ENCODE measurements around the gene GID8. TPM values are rescaled to one million over a fixed set of nuclear protein-coding genes. Genes with fewer than 3 reads are reported as not detected.

Gene GID8
- total and polyA plus RNA-seq, 2 donors (not counting 3 experiments of a cell fraction or from before 2014, with no cell fraction given) = 25.3 to 34.6 TPM

DNA sequence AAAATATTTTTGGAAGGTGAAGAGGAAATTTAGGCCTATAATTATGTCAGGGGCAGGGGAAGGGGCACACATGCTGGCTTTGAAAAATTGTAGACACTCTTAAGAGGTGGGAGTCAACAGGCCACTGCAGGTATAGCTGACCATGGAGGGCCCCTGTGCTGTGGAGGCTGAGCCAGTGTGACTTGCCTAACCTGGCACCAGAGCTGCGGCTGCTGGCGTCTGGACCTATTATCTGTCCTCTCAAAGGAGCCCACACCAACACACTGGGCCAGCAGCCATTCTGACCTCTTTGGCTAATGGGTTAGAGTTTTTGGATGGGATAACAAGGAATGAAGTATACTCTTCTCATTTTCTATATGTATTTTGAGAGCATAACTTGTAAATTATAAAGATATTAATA is 4.5 kb downstream of the GID8 start:
- Histone ChIP-seq H3K27me3 (ENCODE audit: control insufficient read depth in 2 of 2, insufficient read depth in 2 of 2, low read length in 2 of 2) (no peaks in the 10 kb centered on the region), H3K4me3 (replicated peaks in 1 of 3; ENCODE audit: insufficient read depth in 1 of 3, low read depth in 1 of 3, low read length in 3 of 3) (no peak overlapping the region), H3K9me1 (replicated peaks; ENCODE audit: control insufficient read depth, extremely low read depth, insufficient read depth, low read length) (no peaks in the 10 kb centered on the region), H3K9me3 (replicated peaks; ENCODE audit: control insufficient read depth, insufficient read depth, low read length) (no peaks in the 10 kb centered on the region), H2AFZ (ENCODE audit: low read depth, low read length) (no peak overlapping the region), H3K79me2 (ENCODE audit: control insufficient read depth, insufficient read depth, low read length) (peaks cover 39% of the 10 kb centered on the region), H3K9ac (replicated peaks; ENCODE audit: extremely low read depth, insufficient read depth, low read length) (no peak overlapping the region), H3K36me3 (ENCODE audit: control insufficient read depth in 2 of 2, extremely low read depth in 1 of 2, insufficient read depth in 2 of 2, low read length in 2 of 2) (peaks cover 8 to 33% of the 10 kb centered on the region in 2 experiments), H4K20me1 (replicated peaks; ENCODE audit: control insufficient read depth, extremely low read depth, insufficient read depth, low read length) (no peaks in the 10 kb centered on the region), H3K4me1 (ENCODE audit: control insufficient read depth, extremely low read depth, insufficient read depth, low read length) (peaks cover 6% of the 10 kb centered on the region), H3K27ac (ENCODE audit: insufficient read depth, low read depth, low read length) (no peak overlapping the region), H3K4me2 (ENCODE audit: insufficient read depth, low read length) (no peak overlapping the region)
- intact Hi-C loops (cut with micrococcal nuclease) (no loop called here), dilution Hi-C loops (cut with MboI; ENCODE audit: extremely low pct_ligation_motif_present, low sequenced_read_pairs) (no loop called here)
- FAIRE-seq (peak; percentile 15), DNase-seq (ENCODE audit: low read depth, low spot score) (no peak)
- POLR2A ChIA-PET = no interaction called here
- TF ChIP-seq GATA2 (IDR thresholded peaks at IDR 0.05; ENCODE audit: insufficient read depth, insufficient read length, low read depth, low read length) = no peak
- BruUV-seq (replicated peaks) = no TSS peak
- CTCF ChIA-PET = no interaction called here

DNA sequence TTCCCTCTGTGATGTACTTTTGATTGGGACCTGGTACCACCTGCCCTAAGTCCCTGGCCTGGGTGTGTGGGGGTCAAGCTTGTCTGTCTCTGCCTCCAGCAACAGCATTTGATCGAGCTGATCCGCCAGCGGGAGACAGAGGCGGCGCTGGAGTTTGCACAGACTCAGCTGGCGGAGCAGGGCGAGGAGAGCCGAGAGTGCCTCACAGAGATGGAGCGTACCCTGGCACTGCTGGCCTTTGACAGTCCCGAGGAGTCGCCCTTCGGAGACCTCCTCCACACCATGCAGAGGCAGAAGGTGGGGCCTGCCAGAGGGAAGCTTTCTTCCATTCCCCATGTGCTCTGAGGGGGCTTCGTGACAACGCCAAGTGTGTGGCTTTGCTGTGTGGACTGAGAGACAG is 5.4 kb downstream of the GID8 start:
- Histone ChIP-seq H3K27ac (ENCODE audit: insufficient read depth, low read depth, low read length) (no peak overlapping the region), H3K9ac (replicated peaks; ENCODE audit: extremely low read depth, insufficient read depth, low read length) (no peak overlapping the region), H3K27me3 (ENCODE audit: control insufficient read depth in 2 of 2, insufficient read depth in 2 of 2, low read length in 2 of 2) (no peaks in the 10 kb centered on the region), H3K4me1 (ENCODE audit: control insufficient read depth, extremely low read depth, insufficient read depth, low read length) (peaks cover 6% of the 10 kb centered on the region), H3K36me3 (ENCODE audit: control insufficient read depth in 2 of 2, extremely low read depth in 1 of 2, insufficient read depth in 2 of 2, low read length in 2 of 2) (peaks cover 8 to 33% of the 10 kb centered on the region in 2 experiments), H3K9me3 (replicated peaks; ENCODE audit: control insufficient read depth, insufficient read depth, low read length) (no peaks in the 10 kb centered on the region), H2AFZ (ENCODE audit: low read depth, low read length) (no peak overlapping the region), H3K9me1 (replicated peaks; ENCODE audit: control insufficient read depth, extremely low read depth, insufficient read depth, low read length) (no peaks in the 10 kb centered on the region), H3K4me2 (ENCODE audit: insufficient read depth, low read length) (no peak overlapping the region), H3K4me3 (replicated peaks in 1 of 3; ENCODE audit: insufficient read depth in 1 of 3, low read depth in 1 of 3, low read length in 3 of 3) (no peak overlapping the region), H3K79me2 (ENCODE audit: control insufficient read depth, insufficient read depth, low read length) (peaks cover 35% of the 10 kb centered on the region), H4K20me1 (replicated peaks; ENCODE audit: control insufficient read depth, extremely low read depth, insufficient read depth, low read length) (no peaks in the 10 kb centered on the region)
- no TSS peak for BruUV-seq (replicated peaks)
- intact Hi-C loops (cut with micrococcal nuclease) (no loop called here), dilution Hi-C loops (cut with MboI; ENCODE audit: extremely low pct_ligation_motif_present, low sequenced_read_pairs) (no loop called here)
- DNase-seq (ENCODE audit: low read depth, low spot score) = no peak
- TF ChIP-seq POLR2A (IDR thresholded peaks at IDR 0.05; ENCODE audit: low read depth, low read length) (no peak), EZH2 (IDR thresholded peaks at IDR 0.05; ENCODE audit: borderline replicate concordance, low read depth, low read length, severe bottlenecking) (no peak), FOS (IDR thresholded peaks at IDR 0.05; ENCODE audit: borderline replicate concordance, insufficient read depth, low read length) (no peak), JUN (IDR thresholded peaks at IDR 0.05; ENCODE audit: borderline replicate concordance, insufficient read depth, insufficient read length, low read depth) (no peak), POLR2AphosphoS5 (IDR thresholded peaks at IDR 0.05; ENCODE audit: insufficient read depth, low read depth, low read length) (no peak)
- TF ChIP-seq, protein P1, sequence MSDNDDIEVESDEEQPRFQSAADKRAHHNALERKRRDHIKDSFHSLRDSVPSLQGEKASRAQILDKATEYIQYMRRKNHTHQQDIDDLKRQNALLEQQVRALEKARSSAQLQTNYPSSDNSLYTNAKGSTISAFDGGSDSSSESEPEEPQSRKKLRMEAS (IDR thresholded peaks at IDR 0.05; ENCODE audit: insufficient read depth, insufficient read length) = no peak
- TF ChIP-seq, protein P2, sequence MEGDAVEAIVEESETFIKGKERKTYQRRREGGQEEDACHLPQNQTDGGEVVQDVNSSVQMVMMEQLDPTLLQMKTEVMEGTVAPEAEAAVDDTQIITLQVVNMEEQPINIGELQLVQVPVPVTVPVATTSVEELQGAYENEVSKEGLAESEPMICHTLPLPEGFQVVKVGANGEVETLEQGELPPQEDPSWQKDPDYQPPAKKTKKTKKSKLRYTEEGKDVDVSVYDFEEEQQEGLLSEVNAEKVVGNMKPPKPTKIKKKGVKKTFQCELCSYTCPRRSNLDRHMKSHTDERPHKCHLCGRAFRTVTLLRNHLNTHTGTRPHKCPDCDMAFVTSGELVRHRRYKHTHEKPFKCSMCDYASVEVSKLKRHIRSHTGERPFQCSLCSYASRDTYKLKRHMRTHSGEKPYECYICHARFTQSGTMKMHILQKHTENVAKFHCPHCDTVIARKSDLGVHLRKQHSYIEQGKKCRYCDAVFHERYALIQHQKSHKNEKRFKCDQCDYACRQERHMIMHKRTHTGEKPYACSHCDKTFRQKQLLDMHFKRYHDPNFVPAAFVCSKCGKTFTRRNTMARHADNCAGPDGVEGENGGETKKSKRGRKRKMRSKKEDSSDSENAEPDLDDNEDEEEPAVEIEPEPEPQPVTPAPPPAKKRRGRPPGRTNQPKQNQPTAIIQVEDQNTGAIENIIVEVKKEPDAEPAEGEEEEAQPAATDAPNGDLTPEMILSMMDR (IDR thresholded peaks at IDR 0.05; ENCODE audit: extremely low read depth in 1 of 2, insufficient read depth in 1 of 2, low read depth in 1 of 2, low read length in 2 of 2) = no peak
- ChIA-PET CTCF (no interaction called here), POLR2A (no interaction called here)
- FAIRE-seq = no peak
